NCI-H748 treated with DMSO at 0.1 percent for 48 hours (cell line): ENCODE data around the gene PRSS16.

Source experiments
- DNase-seq: peaks from one replicate; lab custom pipeline; 2025; lab: John Stamatoyannopoulos, UW

Gene PRSS16

GRCh38 chr6:27286141-27286540 lies 38.6 kb downstream of the PRSS16 start:
- DNase-seq = no peak

GRCh38 chr6:27287751-27288135 lies 40.2 kb downstream of the PRSS16 start:
- DNase-seq = no peak

GRCh38 chr6:27288136-27289044 lies 40.9 kb downstream of the PRSS16 start:
- peak; percentile 26 for DNase-seq

- DNase-seq = no peak
Measured at GRCh38 chr6:27290065-27290849, 42.8 kb downstream of the PRSS16 start.

- no peak for DNase-seq
Measured at GRCh38 chr6:27290850-27291208, 43.3 kb downstream of the PRSS16 start.

- peak; percentile 77 for DNase-seq
Measured at GRCh38 chr6:27293436-27294098, 46.1 kb downstream of the PRSS16 start.

- DNase-seq = no peak
Measured at GRCh38 chr6:27294409-27294808, 46.9 kb downstream of the PRSS16 start.

- DNase-seq = peak; percentile 87
Measured at GRCh38 chr6:27295301-27296079, 48.0 kb downstream of the PRSS16 start.

- DNase-seq = peak; percentile 66
Measured at GRCh38 chr6:27296106-27296783, 48.7 kb downstream of the PRSS16 start.

- DNase-seq = no peak
Measured at GRCh38 chr6:27297484-27297856, 50.0 kb downstream of the PRSS16 start.

- DNase-seq = peak; percentile 63
Measured at GRCh38 chr6:27297857-27298730, 50.6 kb downstream of the PRSS16 start.

- no peak for DNase-seq
Measured at GRCh38 chr6:27303613-27304272, 56.2 kb downstream of the PRSS16 start.
